GM18499 (cell line): ENCODE measurements around the gene ANKRD39.

ENCODE experiments used
- ATAC-seq: cut with Tn5 transposase; IDR thresholded peaks from one replicate; pipeline ENCODE4 v1.9.1; 2021; ENCODE audit warnings: moderate number of reproducible peaks; ENCODE audit not compliant: insufficient read depth, unreplicated experiment

Gene ANKRD39

GRCh38 chr2:96835830-96836229 lies 22.0 kb downstream of the ANKRD39 start:
- no peak for ATAC-seq

DNA sequence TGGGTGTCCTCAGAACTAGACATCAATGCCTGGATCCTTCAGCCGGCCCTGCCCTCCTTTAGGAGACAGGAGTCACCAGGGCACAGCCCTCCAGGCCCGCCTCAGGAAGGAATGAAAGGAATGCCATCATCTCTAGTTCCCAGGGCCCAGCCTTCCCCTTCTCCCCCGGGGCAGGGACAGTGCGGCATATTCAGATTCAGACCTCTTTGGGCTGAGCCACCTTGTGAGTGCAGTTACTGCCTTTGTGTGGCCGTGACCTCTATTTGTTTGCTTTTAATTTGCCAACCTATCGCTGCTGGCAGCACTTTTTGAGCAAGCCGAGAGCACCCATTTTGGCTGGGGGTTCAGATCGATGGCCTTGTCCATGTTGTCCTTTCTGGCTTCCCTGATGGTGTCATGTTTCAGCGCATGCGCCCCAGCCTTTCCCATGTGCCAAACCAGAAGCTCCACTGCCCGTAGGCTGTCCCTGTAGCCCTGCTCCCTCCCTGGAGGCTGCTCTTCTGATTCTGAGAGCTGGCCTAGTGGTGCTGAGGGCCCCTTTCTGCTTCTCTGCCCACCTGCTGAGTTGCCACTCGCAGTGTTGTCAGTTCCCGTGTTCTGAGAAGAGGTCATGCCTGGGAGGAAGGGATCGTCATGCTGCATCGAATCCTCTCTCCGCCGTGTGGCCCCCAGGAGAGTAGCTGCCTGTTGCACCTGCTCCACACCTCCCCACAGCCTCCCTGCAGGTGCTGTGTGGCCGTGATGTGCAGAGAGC lies 24.9 kb downstream of the ANKRD39 start:
- ATAC-seq = no peak

GRCh38 chr2:96832408-96832753 lies 25.4 kb downstream of the ANKRD39 start:
- ATAC-seq = no peak

DNA sequence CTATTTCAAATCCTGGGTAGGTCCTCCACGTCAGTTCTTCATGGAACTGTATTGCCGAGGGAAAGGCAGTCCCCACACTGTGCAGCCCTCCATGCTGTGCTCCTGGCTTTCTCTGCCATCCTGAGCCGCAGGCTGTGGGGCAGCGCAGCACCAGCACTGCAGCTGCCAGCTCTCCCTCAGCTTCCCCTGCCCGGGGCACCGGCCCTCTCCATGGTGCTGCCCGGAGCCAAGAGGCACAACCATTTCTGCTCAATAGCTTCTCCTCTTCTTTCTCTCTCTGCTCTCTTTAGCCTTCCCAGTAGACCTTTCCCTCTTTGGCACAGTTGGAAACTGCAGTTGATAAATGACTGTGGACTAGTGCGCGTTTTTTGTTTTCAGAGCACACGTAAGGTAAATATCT lies 26.1 kb downstream of the ANKRD39 start:
- ATAC-seq = no peak

DNA sequence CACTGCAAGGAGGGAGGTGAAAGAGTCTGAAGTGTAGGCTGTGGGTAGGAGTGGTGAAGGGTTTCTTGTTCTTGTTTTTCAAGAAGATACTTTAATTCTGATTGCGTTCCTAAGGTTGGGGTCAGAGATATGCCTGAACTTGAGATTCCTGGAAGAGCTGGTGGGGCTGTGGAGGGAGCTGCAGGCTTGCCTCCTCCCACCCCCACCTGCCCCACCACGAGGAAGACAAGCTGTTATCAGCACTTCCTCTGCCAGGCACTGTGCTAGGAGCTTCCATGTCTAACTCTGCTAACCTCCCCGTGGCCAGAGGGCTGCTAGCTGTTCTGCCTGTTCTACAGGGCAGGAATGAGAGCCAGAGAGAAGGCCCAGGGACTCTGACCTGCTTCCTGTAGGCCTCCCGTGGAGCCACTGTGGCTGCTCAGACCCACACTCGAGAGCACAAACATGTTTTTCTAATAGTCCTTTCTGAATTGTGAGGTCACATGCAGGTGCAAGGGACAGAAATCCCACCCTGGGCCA lies 27.7 kb downstream of the ANKRD39 start:
- no peak for ATAC-seq

GRCh38 chr2:96828874-96829273 lies 28.9 kb downstream of the ANKRD39 start:
- ATAC-seq = no peak

GRCh38 chr2:96828436-96828835 lies 29.4 kb downstream of the ANKRD39 start:
- no peak for ATAC-seq

- ATAC-seq = no peak
Observed at GRCh38 chr2:96826546-96827278, 31.1 kb downstream of the ANKRD39 start.

- ATAC-seq = no peak
Observed at GRCh38 chr2:96825057-96825456, 32.8 kb downstream of the ANKRD39 start.

DNA sequence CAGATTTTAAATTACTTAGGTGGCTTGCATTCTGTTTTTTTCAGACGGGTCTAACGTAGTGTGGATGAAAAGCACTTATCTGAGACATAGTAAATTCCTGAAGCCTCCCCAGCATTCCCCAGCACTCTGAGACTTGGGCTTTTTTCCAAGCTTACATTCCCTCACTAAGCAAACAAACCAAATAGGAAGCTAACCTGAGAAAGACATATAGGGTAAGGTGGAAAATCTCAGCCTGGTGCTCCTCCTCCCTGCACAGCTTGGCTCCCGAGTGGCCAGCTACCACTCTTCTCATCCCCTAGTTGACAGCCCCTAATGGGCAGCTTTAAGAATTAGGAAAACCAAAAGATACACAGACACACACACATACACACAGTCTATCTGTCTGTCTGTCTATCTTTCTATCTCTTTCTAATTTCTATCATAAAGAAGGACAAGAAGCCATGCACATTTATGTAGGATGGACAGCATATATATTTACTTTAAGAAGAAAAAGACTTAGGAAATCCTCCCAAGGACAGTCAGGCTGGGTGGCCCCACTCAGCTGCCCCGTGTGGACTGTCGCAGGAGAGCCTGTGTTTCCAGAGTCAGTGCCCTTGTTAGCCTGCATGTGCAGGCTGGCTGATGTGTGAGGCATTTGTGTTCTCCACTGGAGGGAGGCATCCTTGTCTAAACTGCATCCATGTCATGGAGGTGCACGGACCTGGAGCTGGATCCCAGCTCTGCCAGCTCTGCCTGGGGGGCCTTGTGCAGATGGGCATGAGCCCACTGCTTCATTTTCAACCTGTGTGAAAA lies 33.5 kb downstream of the ANKRD39 start:
- ATAC-seq = no peak

- no peak for ATAC-seq
Observed at GRCh38 chr2:96823198-96823597, 34.6 kb downstream of the ANKRD39 start.

GRCh38 chr2:96822786-96823185 lies 35.0 kb downstream of the ANKRD39 start:
- no peak for ATAC-seq

GRCh38 chr2:96821113-96821675 lies 36.6 kb downstream of the ANKRD39 start:
- no peak for ATAC-seq

GRCh38 chr2:96819876-96820511 lies 37.8 kb downstream of the ANKRD39 start:
- ATAC-seq = no peak

GRCh38 chr2:96819128-96819875 lies 38.5 kb downstream of the ANKRD39 start:
- ATAC-seq = no peak

DNA sequence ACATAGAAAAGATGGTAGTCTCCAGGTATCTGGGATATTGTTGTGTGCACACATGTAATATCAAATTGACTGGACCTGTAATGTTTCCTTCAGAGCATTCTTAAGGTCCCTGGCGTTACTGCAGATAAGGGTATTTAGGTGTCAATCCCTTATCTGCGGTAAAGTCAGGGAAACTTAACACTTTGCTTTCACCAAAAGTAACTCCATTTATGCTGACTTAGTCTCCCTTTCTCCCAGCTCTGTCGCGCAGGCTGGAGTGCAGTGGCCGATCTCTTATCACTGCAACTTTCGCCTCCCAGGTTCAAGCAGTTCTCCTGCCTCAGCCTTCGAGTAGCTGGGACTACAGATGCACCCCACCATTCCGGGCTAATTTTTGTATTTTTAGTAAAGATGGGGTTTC lies 39.9 kb downstream of the ANKRD39 start:
- no peak for ATAC-seq

- no peak for ATAC-seq
Observed at GRCh38 chr2:96816836-96817702, 40.7 kb downstream of the ANKRD39 start.

DNA sequence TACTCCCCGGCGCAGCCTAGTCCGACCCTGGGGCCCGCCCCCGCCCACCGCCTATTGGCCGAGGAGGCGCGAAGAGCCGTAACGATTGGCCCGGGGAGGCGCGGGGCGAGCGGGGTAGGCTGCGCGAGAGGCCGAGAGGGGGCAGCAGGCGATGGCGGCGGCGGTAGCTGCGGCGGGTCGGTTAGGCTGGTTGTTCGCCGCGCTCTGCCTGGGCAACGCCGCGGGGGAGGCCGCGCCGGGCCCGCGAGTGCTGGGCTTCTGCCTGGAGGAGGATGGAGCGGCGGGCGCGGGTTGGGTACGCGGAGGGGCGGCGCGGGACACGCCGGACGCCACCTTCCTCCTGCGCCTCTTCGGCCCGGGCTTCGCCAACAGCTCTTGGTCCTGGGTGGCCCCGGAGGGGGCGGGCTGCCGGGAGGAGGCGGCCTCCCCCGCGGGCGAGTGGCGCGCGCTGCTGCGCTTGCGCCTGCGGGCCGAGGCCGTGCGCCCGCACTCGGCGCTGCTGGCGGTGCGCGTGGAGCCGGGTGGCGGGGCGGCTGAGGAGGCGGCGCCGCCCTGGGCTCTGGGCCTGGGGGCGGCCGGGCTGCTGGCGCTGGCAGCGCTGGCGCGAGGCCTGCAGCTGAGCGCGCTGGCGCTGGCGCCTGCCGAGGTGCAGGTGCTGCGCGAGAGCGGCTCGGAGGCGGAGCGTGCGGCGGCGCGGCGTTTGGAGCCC lies 41.5 kb downstream of the ANKRD39 start, which contains the start of gene CNNM3:
Gene CNNM3 (plus strand): TSS at position 142 of the 709 bp plus-strand sequence. CDS start 10 bp downstream, at position 152.
- peak; percentile 76 for ATAC-seq
